Mammary epithelial cell (primary cell): Measurements from ENCODE around the gene RNF8.

Source experiments
- CTCF ChIP-seq, 2 donors: IDR thresholded peaks in 1 of 2; conservative IDR thresholded peaks in 1 of 2; 2 replicates each; pipeline ENCODE4 v1.5.1; 2011 to 2012; ENCODE audit warnings: inconsistent platforms in 2 of 2, low read length in 2 of 2, mild to moderate bottlenecking in 2 of 2, control low read depth in 1 of 2, low read depth in 1 of 2; ENCODE audit not compliant: insufficient read depth in 1 of 2; ENCODE audit errors: extremely low read depth in 1 of 2
- EZH2 ChIP-seq: IDR thresholded peaks from 2 replicates; pipeline ENCODE4 v1.6.1; 2012; ENCODE audit warnings: low read length, inconsistent platforms, borderline replicate concordance

GRCh38 chr6:37321101-37321500 is 32.7 kb upstream of the RNF8 start:
- no peak for TF ChIP-seq CTCF (conservative IDR thresholded peaks at IDR 0.05 in 1 of 2, IDR thresholded peaks at IDR 0.05 in 1 of 2; ENCODE audit: extremely low read depth in 1 of 2, insufficient read depth in 1 of 2, low read depth in 1 of 2, low read length in 2 of 2)
- no peak for TF ChIP-seq EZH2
